WTC11 (cell line): ENCODE data around the gene S100A8. TPM values are rescaled to one million over a fixed set of nuclear protein-coding genes. Genes with fewer than 3 reads are reported as not detected.

Experiments
- ATAC-seq: fragments of 200-7000 bp; cut with Tn5 transposase; 2 replicates; pipeline ENCODE4 v1.10.0; 2021; ENCODE audit warnings: mild to moderate bottlenecking, moderate library complexity
- CTCF ChIA-PET: fragments of 300-600 bp; sonication (Branson Sonifier 250); formaldehyde crosslinking; loops from one replicate; lab custom pipeline; 2021; ENCODE audit warnings: antibody characterized with exemption; lab: Charles Lee
- POLR2A ChIA-PET: fragments of 350-600 bp; sonication (Branson Sonifier 250); formaldehyde crosslinking; loops from one replicate; lab custom pipeline; 2021; ENCODE audit warnings: antibody characterized with exemption; lab: Charles Lee
- DNase-seq: peaks from one replicate; pipeline ENCODE4 v3.0.0; 2021; ENCODE audit warnings: low spot score
- H3K27ac Mint-ChIP-seq: 2 replicates; pipeline ENCODE4 v1.8.0; 2021; ENCODE audit warnings: mixed read lengths
- H3K27me3 Mint-ChIP-seq: 2 replicates; pipeline ENCODE4 v1.8.0; 2021; ENCODE audit warnings: low read depth, mild to moderate bottlenecking, moderate library complexity, mixed read lengths
- H3K36me3 Mint-ChIP-seq: 2 replicates; pipeline ENCODE4 v1.8.0; 2021; ENCODE audit warnings: mixed read lengths
- H3K4me1 Mint-ChIP-seq: 2 replicates; pipeline ENCODE4 v1.8.0; 2022; ENCODE audit warnings: mixed read lengths
- H3K4me3 Mint-ChIP-seq: 2 replicates; pipeline ENCODE4 v1.8.0; 2021; ENCODE audit warnings: mild to moderate bottlenecking, moderate library complexity, mixed read lengths
- H3K9me3 Mint-ChIP-seq: 2 replicates; pipeline ENCODE4 v1.8.0; 2021; ENCODE audit warnings: mixed read lengths
- CREB1 ChIP-seq: sonication (generic); formaldehyde crosslinking; IDR thresholded peaks from 2 replicates; pipeline ENCODE4 v1.8.0; 2023; ENCODE audit warnings: mild to moderate bottlenecking, missing genetic modification reagents
- CREM ChIP-seq: sonication (generic); formaldehyde crosslinking; IDR thresholded peaks from 2 replicates; pipeline ENCODE4 v1.8.1; 2022; ENCODE audit warnings: mild to moderate bottlenecking, missing genetic modification reagents, moderate library complexity
- EMX1 ChIP-seq: fragments of 250-450 bp; sonication (Bioruptor Pico); IDR thresholded peaks from 2 replicates; pipeline ENCODE4 v1.8.0; 2021; ENCODE audit warnings: mild to moderate bottlenecking
- ETV6 ChIP-seq: sonication (generic); formaldehyde crosslinking; IDR thresholded peaks from 2 replicates; pipeline ENCODE4 v1.8.1; 2022; ENCODE audit warnings: mild to moderate bottlenecking, missing genetic modification reagents
- FOXJ3 ChIP-seq: sonication (generic); formaldehyde crosslinking; IDR thresholded peaks from 2 replicates; pipeline ENCODE4 v1.9.0; 2021; ENCODE audit warnings: missing genetic modification reagents, mild to moderate bottlenecking, borderline replicate concordance
- GABPB1 ChIP-seq: sonication (generic); formaldehyde crosslinking; IDR thresholded peaks from 2 replicates; pipeline ENCODE4 v1.8.1; 2023; ENCODE audit warnings: mild to moderate bottlenecking, missing genetic modification reagents
- HMGA2 ChIP-seq: fragments of 250-450 bp; sonication (Bioruptor Pico); IDR thresholded peaks from 2 replicates; pipeline ENCODE4 v1.4.0; 2021; ENCODE audit warnings: mild to moderate bottlenecking, moderate library complexity
- IRF2 ChIP-seq: sonication (generic); formaldehyde crosslinking; IDR thresholded peaks from 2 replicates; pipeline ENCODE4 v1.8.0; 2022; ENCODE audit warnings: low read depth, missing genetic modification reagents, borderline replicate concordance
- NFE2L1 ChIP-seq: sonication (generic); formaldehyde crosslinking; IDR thresholded peaks from 2 replicates; pipeline ENCODE4 v1.8.1; 2023; ENCODE audit warnings: missing genetic modification reagents
- NFYB ChIP-seq: sonication (generic); formaldehyde crosslinking; conservative IDR thresholded peaks from 2 replicates; pipeline ENCODE4 v1.8.0; 2022; ENCODE audit warnings: low read depth, missing genetic modification reagents
- NR1H2 ChIP-seq: sonication (generic); formaldehyde crosslinking; IDR thresholded peaks from 2 replicates; pipeline ENCODE4 v1.9.0; 2021; ENCODE audit warnings: mild to moderate bottlenecking, moderate library complexity, missing genetic modification reagents
- SOX15 ChIP-seq: fragments of 250-450 bp; sonication (Bioruptor Pico); IDR thresholded peaks from 2 replicates; pipeline ENCODE4 v1.9.0; 2021; ENCODE audit warnings: mild to moderate bottlenecking
- TEAD4 ChIP-seq: sonication (generic); formaldehyde crosslinking; IDR thresholded peaks from 2 replicates; pipeline ENCODE4 v1.8.0; 2022; ENCODE audit warnings: mild to moderate bottlenecking, missing genetic modification reagents
- ZNF416 ChIP-seq: fragments of 250-450 bp; sonication (Bioruptor Pico); IDR thresholded peaks from 2 replicates; pipeline ENCODE4 v1.9.0; 2021; ENCODE audit warnings: mild to moderate bottlenecking, inconsistent platforms
- total RNA-seq: library from RNA; stranded (reverse); gene quantifications from 3 replicates; pipeline ENCODE4 v1.2.3, GENCODE V29; 2021
- TF ChIP-seq, protein P1 (sequence below): sonication (generic); formaldehyde crosslinking; IDR thresholded peaks from 2 replicates; pipeline ENCODE4 v1.8.1; 2023; ENCODE audit warnings: mild to moderate bottlenecking, missing genetic modification reagents, borderline replicate concordance
- TF ChIP-seq, protein P2 (sequence below): sonication (generic); formaldehyde crosslinking; IDR thresholded peaks from 2 replicates; pipeline ENCODE4 v1.8.1; 2022; ENCODE audit warnings: missing genetic modification reagents, borderline replicate concordance
- TF ChIP-seq, protein P3 (sequence below): fragments of 250-450 bp; sonication (Bioruptor Pico); IDR thresholded peaks from 2 replicates; pipeline ENCODE4 v1.8.0; 2021; ENCODE audit warnings: mild to moderate bottlenecking
- TF ChIP-seq, protein P4 (sequence below): fragments of 250-450 bp; sonication (Bioruptor Pico); IDR thresholded peaks from 2 replicates; pipeline ENCODE4 v1.9.0; 2021; ENCODE audit warnings: mild to moderate bottlenecking
- TF ChIP-seq, protein P5 (sequence below): fragments of 250-450 bp; sonication (Bioruptor Pico); IDR thresholded peaks from 2 replicates; pipeline ENCODE4 v1.9.0; 2021; ENCODE audit warnings: moderate library complexity, mild to moderate bottlenecking, inconsistent platforms, borderline replicate concordance
- TF ChIP-seq, protein P6 (sequence below): sonication (generic); formaldehyde crosslinking; IDR thresholded peaks from 2 replicates; pipeline ENCODE4 v1.8.1; 2023; ENCODE audit warnings: mild to moderate bottlenecking, moderate library complexity, missing genetic modification reagents

The S100A8 gene
- total RNA-seq, 1 experiment from 2014 or later: not detected

DNA sequence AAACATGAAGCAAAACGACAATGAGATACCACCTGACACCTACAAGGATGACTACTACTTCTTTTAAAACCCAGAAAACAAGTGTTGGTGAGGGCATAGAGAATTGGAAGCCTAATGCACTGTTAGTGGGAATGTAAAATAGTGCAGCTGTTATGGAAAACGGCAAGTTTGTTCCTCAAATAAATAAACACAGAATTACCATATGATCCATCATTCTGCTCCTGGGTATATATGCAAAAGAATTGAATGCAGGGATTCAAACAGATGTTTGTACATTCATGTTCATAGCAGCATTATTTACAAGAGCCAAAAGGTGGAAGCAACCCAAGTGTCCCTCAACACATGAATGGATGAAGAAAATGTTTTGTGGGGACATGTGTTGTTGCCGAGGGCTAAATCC is 1.4 kb upstream of the S100A8 start (continued):
- TF ChIP-seq, protein P1, sequence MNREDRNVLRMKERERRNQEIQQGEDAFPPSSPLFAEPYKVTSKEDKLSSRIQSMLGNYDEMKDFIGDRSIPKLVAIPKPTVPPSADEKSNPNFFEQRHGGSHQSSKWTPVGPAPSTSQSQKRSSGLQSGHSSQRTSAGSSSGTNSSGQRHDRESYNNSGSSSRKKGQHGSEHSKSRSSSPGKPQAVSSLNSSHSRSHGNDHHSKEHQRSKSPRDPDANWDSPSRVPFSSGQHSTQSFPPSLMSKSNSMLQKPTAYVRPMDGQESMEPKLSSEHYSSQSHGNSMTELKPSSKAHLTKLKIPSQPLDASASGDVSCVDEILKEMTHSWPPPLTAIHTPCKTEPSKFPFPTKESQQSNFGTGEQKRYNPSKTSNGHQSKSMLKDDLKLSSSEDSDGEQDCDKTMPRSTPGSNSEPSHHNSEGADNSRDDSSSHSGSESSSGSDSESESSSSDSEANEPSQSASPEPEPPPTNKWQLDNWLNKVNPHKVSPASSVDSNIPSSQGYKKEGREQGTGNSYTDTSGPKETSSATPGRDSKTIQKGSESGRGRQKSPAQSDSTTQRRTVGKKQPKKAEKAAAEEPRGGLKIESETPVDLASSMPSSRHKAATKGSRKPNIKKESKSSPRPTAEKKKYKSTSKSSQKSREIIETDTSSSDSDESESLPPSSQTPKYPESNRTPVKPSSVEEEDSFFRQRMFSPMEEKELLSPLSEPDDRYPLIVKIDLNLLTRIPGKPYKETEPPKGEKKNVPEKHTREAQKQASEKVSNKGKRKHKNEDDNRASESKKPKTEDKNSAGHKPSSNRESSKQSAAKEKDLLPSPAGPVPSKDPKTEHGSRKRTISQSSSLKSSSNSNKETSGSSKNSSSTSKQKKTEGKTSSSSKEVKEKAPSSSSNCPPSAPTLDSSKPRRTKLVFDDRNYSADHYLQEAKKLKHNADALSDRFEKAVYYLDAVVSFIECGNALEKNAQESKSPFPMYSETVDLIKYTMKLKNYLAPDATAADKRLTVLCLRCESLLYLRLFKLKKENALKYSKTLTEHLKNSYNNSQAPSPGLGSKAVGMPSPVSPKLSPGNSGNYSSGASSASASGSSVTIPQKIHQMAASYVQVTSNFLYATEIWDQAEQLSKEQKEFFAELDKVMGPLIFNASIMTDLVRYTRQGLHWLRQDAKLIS (CRISPR knock-in tag): no peak
- TF ChIP-seq HMGA2 (CRISPR knock-in tag) (no peak), EMX1 (CRISPR knock-in tag) (no peak), FOXJ3 (CRISPR knock-in tag) (no peak), NR1H2 (CRISPR knock-in tag) (no peak)
- TF ChIP-seq, protein P2, sequence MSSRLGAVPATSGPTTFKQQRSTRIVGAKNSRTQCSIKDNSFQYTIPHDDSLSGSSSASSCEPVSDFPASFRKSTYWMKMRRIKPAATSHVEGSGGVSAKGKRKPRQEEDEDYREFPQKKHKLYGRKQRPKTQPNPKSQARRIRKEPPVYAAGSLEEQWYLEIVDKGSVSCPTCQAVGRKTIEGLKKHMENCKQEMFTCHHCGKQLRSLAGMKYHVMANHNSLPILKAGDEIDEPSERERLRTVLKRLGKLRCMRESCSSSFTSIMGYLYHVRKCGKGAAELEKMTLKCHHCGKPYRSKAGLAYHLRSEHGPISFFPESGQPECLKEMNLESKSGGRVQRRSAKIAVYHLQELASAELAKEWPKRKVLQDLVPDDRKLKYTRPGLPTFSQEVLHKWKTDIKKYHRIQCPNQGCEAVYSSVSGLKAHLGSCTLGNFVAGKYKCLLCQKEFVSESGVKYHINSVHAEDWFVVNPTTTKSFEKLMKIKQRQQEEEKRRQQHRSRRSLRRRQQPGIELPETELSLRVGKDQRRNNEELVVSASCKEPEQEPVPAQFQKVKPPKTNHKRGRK (CRISPR knock-in tag): no peak

DNA sequence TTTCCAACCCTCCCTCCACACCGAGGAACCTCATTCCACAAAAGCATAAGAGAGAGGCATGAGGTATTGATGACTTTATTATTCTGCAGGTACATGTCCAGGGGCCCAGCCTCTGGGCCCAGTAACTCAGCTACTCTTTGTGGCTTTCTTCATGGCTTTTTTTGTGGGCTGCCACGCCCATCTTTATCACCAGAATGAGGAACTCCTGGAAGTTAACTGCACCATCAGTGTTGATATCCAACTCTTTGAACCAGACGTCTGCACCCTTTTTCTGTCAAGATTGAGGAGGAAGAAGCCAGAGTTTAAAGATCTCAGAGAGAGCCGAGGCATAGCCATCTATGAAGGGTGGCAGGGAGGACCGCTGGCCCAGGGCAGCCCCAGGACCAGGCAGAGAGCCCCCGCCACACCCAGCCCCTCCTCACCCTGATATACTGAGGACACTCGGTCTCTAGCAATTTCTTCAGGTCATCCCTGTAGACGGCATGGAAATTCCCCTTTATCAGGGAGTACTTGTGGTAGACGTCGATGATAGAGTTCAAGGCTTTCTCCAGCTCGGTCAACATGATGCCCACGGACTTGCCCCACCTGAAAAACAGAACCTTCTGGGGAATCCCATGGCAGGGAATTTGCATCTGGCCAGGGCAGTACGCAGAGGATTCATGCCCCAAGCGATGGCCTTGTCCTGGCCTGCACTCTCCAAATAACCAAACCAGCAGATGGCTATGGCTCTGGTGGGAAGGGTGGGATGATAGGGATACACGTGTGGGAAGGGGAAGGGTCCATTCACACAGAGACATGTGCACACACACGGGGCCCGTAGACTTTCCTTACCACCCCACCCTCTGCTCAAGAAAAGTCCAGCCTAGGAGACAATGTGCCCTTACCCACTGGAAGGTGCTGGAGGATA is 647 bp downstream of the S100A8 start:
- no peaks in the 10 kb centered on the region for H3K9me3 Mint-ChIP-seq
- no peaks in the 10 kb centered on the region for H3K4me1 Mint-ChIP-seq
- H3K4me3 Mint-ChIP-seq: no peak overlapping the region
- no peak overlapping the region for H3K27ac Mint-ChIP-seq
- ChIA-PET POLR2A (no interaction called here), CTCF (interaction anchor here (0.8 to 5.7 kb wide), 5 partner anchors 10 to 182 kb away, joined by 3 to 34 read pairs (median 4); no protein-coding TSS in a partner anchor)
- peaks cover 4% of the 10 kb centered on the region for H3K27me3 Mint-ChIP-seq
- H3K36me3 Mint-ChIP-seq: no peaks in the 10 kb centered on the region
- ATAC-seq: no peak
- TF ChIP-seq ZNF416 (CRISPR knock-in tag) (no peak), EMX1 (CRISPR knock-in tag) (no peak), GABPB1 (no peak), CREM (CRISPR knock-in tag) (no peak), TEAD4 (CRISPR knock-in tag) (no peak), IRF2 (CRISPR knock-in tag) (no peak), NFYB (CRISPR knock-in tag) (no peak), SOX15 (no peak), NFE2L1 (no peak), ETV6 (CRISPR knock-in tag) (no peak), CREB1 (no peak)
- TF ChIP-seq, protein P3, sequence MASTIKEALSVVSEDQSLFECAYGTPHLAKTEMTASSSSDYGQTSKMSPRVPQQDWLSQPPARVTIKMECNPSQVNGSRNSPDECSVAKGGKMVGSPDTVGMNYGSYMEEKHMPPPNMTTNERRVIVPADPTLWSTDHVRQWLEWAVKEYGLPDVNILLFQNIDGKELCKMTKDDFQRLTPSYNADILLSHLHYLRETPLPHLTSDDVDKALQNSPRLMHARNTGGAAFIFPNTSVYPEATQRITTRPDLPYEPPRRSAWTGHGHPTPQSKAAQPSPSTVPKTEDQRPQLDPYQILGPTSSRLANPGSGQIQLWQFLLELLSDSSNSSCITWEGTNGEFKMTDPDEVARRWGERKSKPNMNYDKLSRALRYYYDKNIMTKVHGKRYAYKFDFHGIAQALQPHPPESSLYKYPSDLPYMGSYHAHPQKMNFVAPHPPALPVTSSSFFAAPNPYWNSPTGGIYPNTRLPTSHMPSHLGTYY: no peak
- TF ChIP-seq, protein P4, sequence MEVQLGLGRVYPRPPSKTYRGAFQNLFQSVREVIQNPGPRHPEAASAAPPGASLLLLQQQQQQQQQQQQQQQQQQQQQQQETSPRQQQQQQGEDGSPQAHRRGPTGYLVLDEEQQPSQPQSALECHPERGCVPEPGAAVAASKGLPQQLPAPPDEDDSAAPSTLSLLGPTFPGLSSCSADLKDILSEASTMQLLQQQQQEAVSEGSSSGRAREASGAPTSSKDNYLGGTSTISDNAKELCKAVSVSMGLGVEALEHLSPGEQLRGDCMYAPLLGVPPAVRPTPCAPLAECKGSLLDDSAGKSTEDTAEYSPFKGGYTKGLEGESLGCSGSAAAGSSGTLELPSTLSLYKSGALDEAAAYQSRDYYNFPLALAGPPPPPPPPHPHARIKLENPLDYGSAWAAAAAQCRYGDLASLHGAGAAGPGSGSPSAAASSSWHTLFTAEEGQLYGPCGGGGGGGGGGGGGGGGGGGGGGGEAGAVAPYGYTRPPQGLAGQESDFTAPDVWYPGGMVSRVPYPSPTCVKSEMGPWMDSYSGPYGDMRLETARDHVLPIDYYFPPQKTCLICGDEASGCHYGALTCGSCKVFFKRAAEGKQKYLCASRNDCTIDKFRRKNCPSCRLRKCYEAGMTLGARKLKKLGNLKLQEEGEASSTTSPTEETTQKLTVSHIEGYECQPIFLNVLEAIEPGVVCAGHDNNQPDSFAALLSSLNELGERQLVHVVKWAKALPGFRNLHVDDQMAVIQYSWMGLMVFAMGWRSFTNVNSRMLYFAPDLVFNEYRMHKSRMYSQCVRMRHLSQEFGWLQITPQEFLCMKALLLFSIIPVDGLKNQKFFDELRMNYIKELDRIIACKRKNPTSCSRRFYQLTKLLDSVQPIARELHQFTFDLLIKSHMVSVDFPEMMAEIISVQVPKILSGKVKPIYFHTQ (CRISPR knock-in tag): no peak
- TF ChIP-seq, protein P5, sequence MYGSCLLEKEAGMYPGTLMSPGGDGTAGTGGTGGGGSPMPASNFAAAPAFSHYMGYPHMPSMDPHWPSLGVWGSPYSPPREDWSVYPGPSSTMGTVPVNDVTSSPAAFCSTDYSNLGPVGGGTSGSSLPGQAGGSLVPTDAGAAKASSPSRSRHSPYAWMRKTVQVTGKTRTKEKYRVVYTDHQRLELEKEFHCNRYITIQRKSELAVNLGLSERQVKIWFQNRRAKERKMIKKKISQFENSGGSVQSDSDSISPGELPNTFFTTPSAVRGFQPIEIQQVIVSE: no peak
- TF ChIP-seq, protein P2 (CRISPR knock-in tag): no peak
- TF ChIP-seq, protein P6, sequence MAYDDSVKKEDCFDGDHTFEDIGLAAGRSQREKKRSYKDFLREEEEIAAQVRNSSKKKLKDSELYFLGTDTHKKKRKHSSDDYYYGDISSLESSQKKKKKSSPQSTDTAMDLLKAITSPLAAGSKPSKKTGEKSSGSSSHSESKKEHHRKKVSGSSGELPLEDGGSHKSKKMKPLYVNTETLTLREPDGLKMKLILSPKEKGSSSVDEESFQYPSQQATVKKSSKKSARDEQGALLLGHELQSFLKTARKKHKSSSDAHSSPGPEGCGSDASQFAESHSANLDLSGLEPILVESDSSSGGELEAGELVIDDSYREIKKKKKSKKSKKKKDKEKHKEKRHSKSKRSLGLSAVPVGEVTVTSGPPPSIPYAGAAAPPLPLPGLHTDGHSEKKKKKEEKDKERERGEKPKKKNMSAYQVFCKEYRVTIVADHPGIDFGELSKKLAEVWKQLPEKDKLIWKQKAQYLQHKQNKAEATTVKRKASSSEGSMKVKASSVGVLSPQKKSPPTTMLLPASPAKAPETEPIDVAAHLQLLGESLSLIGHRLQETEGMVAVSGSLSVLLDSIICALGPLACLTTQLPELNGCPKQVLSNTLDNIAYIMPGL (CRISPR knock-in tag): no peak
- no peak for DNase-seq
